ENCODE results near the gene KNCN.

DNA sequence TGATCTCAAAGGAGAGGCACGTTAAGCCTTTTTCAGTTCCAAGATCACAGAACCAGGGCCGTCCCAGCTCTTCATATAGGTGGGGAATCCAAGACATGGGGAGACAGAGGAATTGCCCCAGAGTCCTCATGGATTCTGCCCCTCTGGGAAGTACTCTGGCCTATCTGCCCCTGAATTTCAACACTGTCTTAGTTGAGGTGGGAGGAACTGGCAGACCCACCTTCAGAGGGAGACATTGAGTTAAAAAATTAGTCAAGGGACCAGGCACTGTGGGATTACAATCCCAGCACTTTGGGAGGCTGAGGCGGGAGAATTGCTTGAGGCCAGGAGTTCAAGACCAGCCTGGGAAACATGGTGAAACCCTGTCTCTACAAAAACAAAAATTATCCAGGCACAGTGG is 2.1 kb upstream of the KNCN start:
- TF ChIP-seq, protein P1, sequence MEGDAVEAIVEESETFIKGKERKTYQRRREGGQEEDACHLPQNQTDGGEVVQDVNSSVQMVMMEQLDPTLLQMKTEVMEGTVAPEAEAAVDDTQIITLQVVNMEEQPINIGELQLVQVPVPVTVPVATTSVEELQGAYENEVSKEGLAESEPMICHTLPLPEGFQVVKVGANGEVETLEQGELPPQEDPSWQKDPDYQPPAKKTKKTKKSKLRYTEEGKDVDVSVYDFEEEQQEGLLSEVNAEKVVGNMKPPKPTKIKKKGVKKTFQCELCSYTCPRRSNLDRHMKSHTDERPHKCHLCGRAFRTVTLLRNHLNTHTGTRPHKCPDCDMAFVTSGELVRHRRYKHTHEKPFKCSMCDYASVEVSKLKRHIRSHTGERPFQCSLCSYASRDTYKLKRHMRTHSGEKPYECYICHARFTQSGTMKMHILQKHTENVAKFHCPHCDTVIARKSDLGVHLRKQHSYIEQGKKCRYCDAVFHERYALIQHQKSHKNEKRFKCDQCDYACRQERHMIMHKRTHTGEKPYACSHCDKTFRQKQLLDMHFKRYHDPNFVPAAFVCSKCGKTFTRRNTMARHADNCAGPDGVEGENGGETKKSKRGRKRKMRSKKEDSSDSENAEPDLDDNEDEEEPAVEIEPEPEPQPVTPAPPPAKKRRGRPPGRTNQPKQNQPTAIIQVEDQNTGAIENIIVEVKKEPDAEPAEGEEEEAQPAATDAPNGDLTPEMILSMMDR (IDR thresholded peaks at IDR 0.05; ENCODE audit: low read depth, low read length), result no peak
- TF ChIP-seq EZH2phosphoT487 (IDR thresholded peaks at IDR 0.05; ENCODE audit: low read depth), result no peak
